ENCODE data around the gene FUCA2.

DNA sequence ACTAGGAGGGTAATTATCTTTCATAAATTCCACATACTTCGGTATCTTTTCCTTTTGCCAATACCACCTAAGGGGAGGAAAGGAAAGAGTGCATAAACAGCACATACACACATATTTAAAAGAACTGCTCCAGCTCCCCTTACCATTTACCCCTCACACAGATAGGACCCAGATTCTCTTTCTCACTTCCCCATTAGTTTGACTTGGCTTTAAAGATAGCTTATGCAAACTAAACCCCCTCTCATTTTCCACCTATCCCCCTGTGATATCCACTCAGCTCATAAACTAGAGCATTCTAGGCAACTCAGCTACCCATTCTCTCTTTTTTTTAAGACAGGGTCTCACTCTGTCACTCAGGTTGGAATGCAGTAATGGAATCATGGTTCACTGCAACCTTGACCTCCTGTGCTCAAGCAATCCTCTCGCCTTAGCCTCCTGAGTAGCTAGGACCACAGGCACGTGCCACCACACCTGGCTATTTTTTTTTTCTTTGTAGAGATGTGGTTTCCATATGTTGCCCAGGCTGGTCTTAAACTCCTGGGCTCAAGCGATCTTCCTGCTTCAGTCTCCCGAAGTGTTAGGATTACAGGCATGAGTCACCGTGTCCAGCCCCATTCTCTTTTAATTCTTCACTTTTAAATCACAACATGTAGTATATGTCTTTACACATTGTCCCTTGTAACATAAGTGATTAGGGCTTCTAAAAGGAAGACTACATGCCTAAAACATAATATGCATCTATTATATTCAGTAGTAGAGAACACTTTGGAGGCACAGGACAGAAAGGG is 4.0 kb downstream of the FUCA2 start:
- TF ChIP-seq, protein P1, sequence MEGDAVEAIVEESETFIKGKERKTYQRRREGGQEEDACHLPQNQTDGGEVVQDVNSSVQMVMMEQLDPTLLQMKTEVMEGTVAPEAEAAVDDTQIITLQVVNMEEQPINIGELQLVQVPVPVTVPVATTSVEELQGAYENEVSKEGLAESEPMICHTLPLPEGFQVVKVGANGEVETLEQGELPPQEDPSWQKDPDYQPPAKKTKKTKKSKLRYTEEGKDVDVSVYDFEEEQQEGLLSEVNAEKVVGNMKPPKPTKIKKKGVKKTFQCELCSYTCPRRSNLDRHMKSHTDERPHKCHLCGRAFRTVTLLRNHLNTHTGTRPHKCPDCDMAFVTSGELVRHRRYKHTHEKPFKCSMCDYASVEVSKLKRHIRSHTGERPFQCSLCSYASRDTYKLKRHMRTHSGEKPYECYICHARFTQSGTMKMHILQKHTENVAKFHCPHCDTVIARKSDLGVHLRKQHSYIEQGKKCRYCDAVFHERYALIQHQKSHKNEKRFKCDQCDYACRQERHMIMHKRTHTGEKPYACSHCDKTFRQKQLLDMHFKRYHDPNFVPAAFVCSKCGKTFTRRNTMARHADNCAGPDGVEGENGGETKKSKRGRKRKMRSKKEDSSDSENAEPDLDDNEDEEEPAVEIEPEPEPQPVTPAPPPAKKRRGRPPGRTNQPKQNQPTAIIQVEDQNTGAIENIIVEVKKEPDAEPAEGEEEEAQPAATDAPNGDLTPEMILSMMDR (IDR thresholded peaks at IDR 0.05; ENCODE audit: low read depth, low read length, poor library complexity, severe bottlenecking): no peak
- TF ChIP-seq EZH2phosphoT487 (IDR thresholded peaks at IDR 0.05; ENCODE audit: borderline replicate concordance, low read length): no peak

All from DOHH2 (cell line).